ENCODE measurements around the gene GUCA2A. TPM values are rescaled to one million over a fixed set of nuclear protein-coding genes. Genes with fewer than 3 reads are reported as not detected.

The GUCA2A gene
- polyA plus RNA-seq, 1 donor, result not detected

DNA sequence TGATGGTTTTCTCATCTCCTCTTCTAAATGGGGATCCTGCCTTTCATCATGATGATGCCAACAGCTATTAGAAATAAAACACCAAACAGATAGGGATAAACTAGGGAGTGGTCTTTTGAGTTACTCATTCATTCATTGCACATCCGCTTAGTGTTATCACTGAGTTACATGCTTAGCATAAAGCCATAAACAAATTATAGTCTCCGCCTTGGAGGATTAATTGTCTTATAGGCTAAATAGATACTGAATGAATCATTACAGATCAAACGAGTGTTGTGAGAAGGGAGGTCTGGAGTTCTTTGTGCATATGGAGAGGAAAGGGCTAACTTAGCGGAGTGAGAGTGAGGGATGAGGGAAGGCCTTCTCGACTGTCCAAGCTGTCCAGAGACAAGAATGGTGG, 31.2 kb downstream of the GUCA2A start:
- no peak for DNase-seq

DNA sequence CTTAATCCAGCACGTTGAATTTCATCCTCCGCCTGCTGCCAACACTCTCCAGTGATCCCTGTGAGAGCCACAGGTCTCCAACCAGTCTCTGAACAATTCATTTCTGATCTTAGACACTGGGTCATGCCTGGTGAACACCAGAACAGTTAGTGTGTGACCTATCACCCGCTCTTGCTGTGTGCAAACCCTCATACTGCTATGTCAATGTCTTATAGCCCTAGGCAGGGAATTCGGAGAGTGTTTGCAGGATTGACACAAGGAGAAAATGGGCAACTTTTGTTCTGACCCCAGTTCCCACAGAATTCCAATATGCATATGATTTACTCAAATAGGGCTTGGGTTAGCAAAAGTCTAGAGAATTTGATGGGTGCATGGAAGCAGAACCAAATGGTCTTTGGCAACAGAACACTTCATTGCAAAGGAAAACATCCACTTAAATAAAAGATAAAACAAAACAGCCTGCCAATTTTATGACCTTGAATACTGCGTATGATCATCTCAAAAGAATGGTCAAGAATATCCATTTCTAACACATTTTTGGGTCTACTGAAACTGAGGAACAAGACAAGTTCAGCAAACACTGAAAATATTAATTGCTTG, 34.4 kb downstream of the GUCA2A start:
- DNase-seq, result no peak

GRCh38 chr1:42128964-42129363, 35.6 kb downstream of the GUCA2A start:
- no peak for DNase-seq

- DNase-seq, result no peak
Observed at GRCh38 chr1:42128499-42128898, 36.0 kb downstream of the GUCA2A start.

- no peak for DNase-seq
Observed at GRCh38 chr1:42127767-42128166, 36.8 kb downstream of the GUCA2A start.

DNA sequence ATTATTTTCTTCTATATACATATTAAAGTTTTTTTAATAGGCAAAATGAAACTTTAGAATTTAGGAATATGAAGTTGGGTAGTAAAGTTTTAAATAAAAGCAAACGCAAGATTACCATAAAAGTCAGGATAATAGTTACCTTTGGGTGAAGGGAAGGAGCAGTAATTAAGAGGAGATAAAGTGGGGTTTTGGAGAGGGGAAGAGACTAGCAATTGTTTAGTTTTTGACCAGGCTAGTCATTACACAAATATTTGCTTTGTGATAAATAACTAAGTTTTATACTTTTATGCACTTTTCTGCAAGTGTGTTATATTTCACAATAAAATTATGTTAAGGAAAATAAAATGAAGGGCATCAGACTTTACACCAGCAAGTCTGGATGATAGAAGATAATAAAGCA, 39.0 kb downstream of the GUCA2A start:
- DNase-seq, result no peak

DNA sequence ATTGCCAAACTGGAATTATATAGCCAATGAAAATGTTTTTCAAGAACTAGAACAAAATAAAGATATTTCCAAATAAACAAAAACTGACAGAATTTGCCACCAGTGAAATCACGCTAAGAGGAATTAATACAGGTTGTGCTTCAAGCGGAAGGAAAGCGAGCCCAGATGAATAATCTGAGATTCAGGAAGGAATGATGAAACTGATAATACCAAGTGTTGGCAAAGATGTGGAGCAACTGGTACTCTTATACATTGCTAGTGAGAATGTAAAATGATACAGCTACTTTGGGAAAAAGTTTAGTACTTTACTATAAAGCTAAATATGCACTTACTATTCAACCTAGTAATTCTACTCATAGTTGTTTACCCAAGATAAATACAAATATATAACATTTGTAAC, 42.1 kb downstream of the GUCA2A start:
- DNase-seq, result no peak

DNA sequence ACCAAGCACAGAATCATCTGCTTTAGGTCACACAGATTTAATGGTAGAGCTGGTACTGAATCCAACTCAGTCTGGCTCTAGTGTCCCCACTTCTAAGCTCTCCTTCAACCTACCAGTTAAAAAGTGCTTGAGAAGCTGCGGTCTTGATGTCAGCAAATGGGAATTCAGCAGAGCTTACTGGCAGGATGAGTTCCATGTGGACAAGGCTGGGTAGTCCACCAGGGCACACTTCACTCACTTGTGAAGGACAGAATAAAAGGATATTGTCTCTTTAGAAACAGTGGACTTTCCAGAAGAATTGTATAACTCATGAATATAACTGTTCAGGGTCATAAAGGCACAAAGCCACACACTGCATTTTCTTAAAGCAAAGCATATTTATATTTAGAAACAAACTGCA, 46.4 kb downstream of the GUCA2A start:
- no peak for DNase-seq

DNA sequence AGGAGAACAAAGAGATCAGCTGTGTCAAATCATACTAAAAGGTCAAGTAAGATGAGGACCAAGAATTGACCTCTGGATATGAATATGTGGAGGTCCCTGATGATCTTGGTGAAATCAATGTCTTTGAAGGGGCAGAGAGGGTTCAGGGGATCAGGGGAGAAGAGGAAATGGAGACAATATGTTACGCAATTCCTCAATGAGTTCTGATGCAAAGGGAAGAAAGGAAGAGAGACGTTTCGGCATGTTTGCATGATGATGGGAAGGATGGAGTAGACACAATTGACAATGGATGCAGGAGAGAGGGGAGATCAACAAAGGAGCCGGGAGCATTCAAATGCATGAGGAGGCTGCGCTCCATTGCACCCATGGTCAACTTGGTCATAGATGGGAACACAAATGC, 47.3 kb downstream of the GUCA2A start:
- DNase-seq, result no peak

- DNase-seq, result no peak
Observed at GRCh38 chr1:42114229-42114628, 50.3 kb downstream of the GUCA2A start.

Other genes starting within 250 kb of the GUCA2A start
- gene HIVEP3, start 245.8 kb downstream of the GUCA2A start, polyA plus RNA-seq (ENCODE audit: insufficient read length), result 4.0 TPM
- gene GUCA2B, start 11.3 kb downstream of the GUCA2A start, polyA plus RNA-seq (ENCODE audit: insufficient read length), result not detected
- 58.1 TPM for gene FOXJ3, start 170.5 kb upstream of the GUCA2A start, polyA plus RNA-seq (ENCODE audit: insufficient read length)
- 0.65 TPM for gene RIMKLA, start 216.0 kb upstream of the GUCA2A start, polyA plus RNA-seq (ENCODE audit: insufficient read length)